ENCODE results near the gene ZNF883.
"Not testable (repeated sequence)": the region's sequence is repeated elsewhere in the genome, so short reads cannot be mapped to it uniquely, and the experiment has no call there.

Gene ZNF883

GRCh38 chr9:113011911-113012381, at the start of gene ZNF883:
Gene ZNF883, minus strand, starts transcription at chr9:113012192.
- peak; percentile 21 for DNase-seq

GRCh38 chr9:113061072-113061850, 49.3 kb upstream of the ZNF883 start:
- not testable (repeated sequence) for DNase-seq

GRCh38 chr9:113059581-113060284, 47.7 kb upstream of the ZNF883 start:
- not testable (repeated sequence) for DNase-seq

- no peak for DNase-seq
Measured at GRCh38 chr9:113057193-113057592, 45.2 kb upstream of the ZNF883 start.

- peak; percentile 73 for DNase-seq
Measured at GRCh38 chr9:113056191-113057106, 44.5 kb upstream of the ZNF883 start, which contains the start of gene ZFP37. Gene ZFP37, minus strand, starts transcription at chr9:113056724. Its CDS starts 36 bp downstream, at chr9:113056688.

GRCh38 chr9:113042884-113043657, 31.1 kb upstream of the ZNF883 start:
- no peak for DNase-seq

GRCh38 chr9:113026200-113026599, 14.2 kb upstream of the ZNF883 start:
- no peak for DNase-seq

GRCh38 chr9:113018247-113018646, 6.3 kb upstream of the ZNF883 start:
- no peak for DNase-seq

- DNase-seq = no peak
Measured at GRCh38 chr9:113012492-113012891, 500 bp upstream of the ZNF883 start.

GRCh38 chr9:113005777-113006176, 6.2 kb downstream of the ZNF883 start:
- no peak for DNase-seq

- DNase-seq = no peak
Measured at GRCh38 chr9:112997236-112997941, 14.6 kb downstream of the ZNF883 start.

GRCh38 chr9:112971415-112971814, 40.6 kb downstream of the ZNF883 start:
- no peak for DNase-seq

GRCh38 chr9:112970939-112971338, 41.1 kb downstream of the ZNF883 start:
- no peak for DNase-seq

GRCh38 chr9:112969730-112970129, 42.3 kb downstream of the ZNF883 start:
- DNase-seq = no peak

- DNase-seq = no peak
Measured at GRCh38 chr9:112955550-112955949, 56.4 kb downstream of the ZNF883 start.

- DNase-seq = no peak
Measured at GRCh38 chr9:112945620-112946208, 66.3 kb downstream of the ZNF883 start.

GRCh38 chr9:112939418-112939817, 72.6 kb downstream of the ZNF883 start:
- DNase-seq = no peak

- DNase-seq = no peak
Measured at GRCh38 chr9:112933696-112934095, 78.3 kb downstream of the ZNF883 start.

- no peak for DNase-seq
Measured at GRCh38 chr9:112925058-112925641, 86.8 kb downstream of the ZNF883 start.

- DNase-seq = no peak
Measured at GRCh38 chr9:112921549-112921948, 90.4 kb downstream of the ZNF883 start.

- no peak for DNase-seq
Measured at GRCh38 chr9:112917987-112918362, 94.0 kb downstream of the ZNF883 start.

Measured in stimulated activated CD4-positive, alpha-beta T cell treated with anti-CD3 and anti-CD28 coated beads, Interleukin-12 subunit alpha, Interleukin-12 subunit beta, amount 100 ng/mL, for 4 hours (primary cell).